Neuron (in vitro differentiated cells): ENCODE results near the gene CCDC136.

Experiments used
- H2AFZ ChIP-seq: one replicate; pipeline ENCODE4 v1.6.1; 2013; ENCODE audit warnings: low read depth, mild to moderate bottlenecking, inconsistent platforms, low read length, moderate library complexity
- H3K27me3 ChIP-seq: one replicate; pipeline ENCODE4 v1.6.1; 2013; ENCODE audit warnings: low read length; ENCODE audit not compliant: insufficient read depth
- H3K36me3 ChIP-seq: one replicate; pipeline ENCODE4 v1.6.1; 2013; ENCODE audit warnings: low read length; ENCODE audit not compliant: insufficient read depth
- H3K4me1 ChIP-seq: one replicate; pipeline ENCODE4 v1.6.1; 2013; ENCODE audit warnings: low read length; ENCODE audit not compliant: insufficient read depth
- H3K4me3 ChIP-seq: 2 replicates; pipeline ENCODE4 v1.5.1; 2013; ENCODE audit warnings: mild to moderate bottlenecking, low read length, moderate library complexity
- H3K9me3 ChIP-seq: one replicate; pipeline ENCODE4 v1.6.1; 2013; ENCODE audit warnings: low read length

Gene CCDC136

GRCh38 chr7:128826512-128826911 lies 34.7 kb downstream of the CCDC136 start:
- no peak overlapping the region for H2AFZ ChIP-seq
- H3K4me3 ChIP-seq: no peak overlapping the region
- H3K27me3 ChIP-seq: no peaks in the 10 kb centered on the region
- H3K4me1 ChIP-seq: peaks cover 18% of the 10 kb centered on the region
- no peaks in the 10 kb centered on the region for H3K36me3 ChIP-seq
- H3K9me3 ChIP-seq: no peaks in the 10 kb centered on the region

GRCh38 chr7:128826916-128827247 lies 35.1 kb downstream of the CCDC136 start:
- no peaks in the 10 kb centered on the region for H3K36me3 ChIP-seq
- H3K4me3 ChIP-seq: no peak overlapping the region
- no peaks in the 10 kb centered on the region for H3K9me3 ChIP-seq
- no peak overlapping the region for H2AFZ ChIP-seq
- no peaks in the 10 kb centered on the region for H3K27me3 ChIP-seq
- peaks cover 22% of the 10 kb centered on the region for H3K4me1 ChIP-seq

GRCh38 chr7:128827248-128827958 lies 35.6 kb downstream of the CCDC136 start:
- Histone ChIP-seq H3K9me3 (no peaks in the 10 kb centered on the region), H2AFZ (no peak overlapping the region), H3K4me1 (peaks cover 26% of the 10 kb centered on the region), H3K27me3 (no peaks in the 10 kb centered on the region), H3K36me3 (no peaks in the 10 kb centered on the region), H3K4me3 (no peak overlapping the region)

GRCh38 chr7:128827971-128828711 lies 36.4 kb downstream of the CCDC136 start:
- Histone ChIP-seq H3K4me3 (no peak overlapping the region), H3K4me1 (peaks cover 33% of the 10 kb centered on the region), H3K27me3 (no peaks in the 10 kb centered on the region), H3K36me3 (no peaks in the 10 kb centered on the region), H2AFZ (no peak overlapping the region), H3K9me3 (no peaks in the 10 kb centered on the region)

- no peaks in the 10 kb centered on the region for H3K9me3 ChIP-seq
- no peak overlapping the region for H3K4me3 ChIP-seq
- no peaks in the 10 kb centered on the region for H3K36me3 ChIP-seq
- peaks cover 46% of the 10 kb centered on the region for H3K4me1 ChIP-seq
- H3K27me3 ChIP-seq: no peaks in the 10 kb centered on the region
- no peak overlapping the region for H2AFZ ChIP-seq
These were observed 37.8 kb downstream of the CCDC136 start for GRCh38 chr7:128829391-128830166.

- H3K27me3 ChIP-seq: no peaks in the 10 kb centered on the region
- H3K4me1 ChIP-seq: peaks cover 51% of the 10 kb centered on the region
- H3K36me3 ChIP-seq: no peaks in the 10 kb centered on the region
- no peaks in the 10 kb centered on the region for H3K9me3 ChIP-seq
- peak within 1 kb of the TSS; percentile 55 for H2AFZ ChIP-seq
- peak within 1 kb of the TSS; percentile 17 for H3K4me3 ChIP-seq
These were observed 38.7 kb downstream of the CCDC136 start, which contains the start of gene FLNC for GRCh38 chr7:128830231-128831177. Gene FLNC, plus strand, starts transcription at chr7:128830406. Its CDS starts 232 bp downstream, at chr7:128830638.

GRCh38 chr7:128831178-128831993 lies 39.6 kb downstream of the CCDC136 start:
- Histone ChIP-seq H3K36me3 (no peaks in the 10 kb centered on the region), H3K4me1 (peaks cover 53% of the 10 kb centered on the region), H3K9me3 (no peaks in the 10 kb centered on the region), H2AFZ (peak overlapping the region; percentile 55), H3K4me3 (peak overlapping the region; percentile 17), H3K27me3 (no peaks in the 10 kb centered on the region)

- Histone ChIP-seq H2AFZ (peak overlapping the region; percentile 3), H3K4me3 (peak overlapping the region; percentile 34), H3K27me3 (no peaks in the 10 kb centered on the region), H3K36me3 (no peaks in the 10 kb centered on the region), H3K4me1 (peaks cover 54% of the 10 kb centered on the region), H3K9me3 (no peaks in the 10 kb centered on the region)
These were observed 40.5 kb downstream of the CCDC136 start for GRCh38 chr7:128831994-128832879.

GRCh38 chr7:128832880-128833147 lies 41.0 kb downstream of the CCDC136 start:
- H3K4me1 ChIP-seq: peaks cover 48% of the 10 kb centered on the region
- peak overlapping the region; percentile 3 for H2AFZ ChIP-seq
- H3K27me3 ChIP-seq: no peaks in the 10 kb centered on the region

GRCh38 chr7:128833148-128833945 lies 41.6 kb downstream of the CCDC136 start:
- no peaks in the 10 kb centered on the region for H3K36me3 ChIP-seq
- peaks cover 43% of the 10 kb centered on the region for H3K4me1 ChIP-seq
- no peaks in the 10 kb centered on the region for H3K27me3 ChIP-seq
- H3K4me3 ChIP-seq: peak overlapping the region; percentile 34
- peak overlapping the region; percentile 3 for H2AFZ ChIP-seq
- no peaks in the 10 kb centered on the region for H3K9me3 ChIP-seq

More at GRCh38 chr7:128832880-128833147, 41.0 kb downstream of the CCDC136 start:
- Histone ChIP-seq H3K36me3 (no peaks in the 10 kb centered on the region), H3K4me3 (peak overlapping the region; percentile 34), H3K9me3 (no peaks in the 10 kb centered on the region)

- Histone ChIP-seq H2AFZ (no peak overlapping the region), H3K4me1 (peaks cover 41% of the 10 kb centered on the region), H3K27me3 (no peaks in the 10 kb centered on the region), H3K4me3 (no peak overlapping the region), H3K9me3 (no peaks in the 10 kb centered on the region), H3K36me3 (no peaks in the 10 kb centered on the region)
These were observed 42.2 kb downstream of the CCDC136 start for GRCh38 chr7:128833946-128834325.
